ENCODE results near the gene CCL21.

Gene CCL21

GRCh38 chr9:34717996-34718614, 8.2 kb upstream of the CCL21 start:
- TF ChIP-seq CTCF (IDR thresholded peaks at IDR 0.05; ENCODE audit: borderline replicate concordance, control extremely low read depth, extremely low read depth, insufficient read depth, missing control alignments) = no peak
- in situ Hi-C loops (cut with MboI; ENCODE audit: low sequenced_read_pairs, unreplicated experiment) = no loop called here
- DNase-seq (ENCODE audit: low spot score) = peak; percentile 36

- in situ Hi-C loops (cut with MboI; ENCODE audit: low sequenced_read_pairs, unreplicated experiment) = no loop called here
- DNase-seq (ENCODE audit: low spot score) = no peak
- TF ChIP-seq CTCF (IDR thresholded peaks at IDR 0.05; ENCODE audit: borderline replicate concordance, control extremely low read depth, extremely low read depth, insufficient read depth, missing control alignments) = no peak
Measured at GRCh38 chr9:34716711-34717110, 6.8 kb upstream of the CCL21 start.

GRCh38 chr9:34715639-34716215, 5.8 kb upstream of the CCL21 start:
- no peak for DNase-seq (ENCODE audit: low spot score)
- in situ Hi-C loops (cut with MboI; ENCODE audit: low sequenced_read_pairs, unreplicated experiment) = no loop called here
- TF ChIP-seq CTCF (IDR thresholded peaks at IDR 0.05; ENCODE audit: borderline replicate concordance, control extremely low read depth, extremely low read depth, insufficient read depth, missing control alignments) = no peak

- in situ Hi-C loops (cut with MboI; ENCODE audit: low sequenced_read_pairs, unreplicated experiment) = no loop called here
- DNase-seq (ENCODE audit: low spot score) = no peak
- no peak for TF ChIP-seq CTCF (IDR thresholded peaks at IDR 0.05; ENCODE audit: borderline replicate concordance, control extremely low read depth, extremely low read depth, insufficient read depth, missing control alignments)
Measured at GRCh38 chr9:34714007-34714406, 4.1 kb upstream of the CCL21 start.

- TF ChIP-seq CTCF (IDR thresholded peaks at IDR 0.05; ENCODE audit: borderline replicate concordance, control extremely low read depth, extremely low read depth, insufficient read depth, missing control alignments) = no peak
- in situ Hi-C loops (cut with MboI; ENCODE audit: low sequenced_read_pairs, unreplicated experiment) = no loop called here
- no peak for DNase-seq (ENCODE audit: low spot score)
Measured at GRCh38 chr9:34712140-34712539, 2.2 kb upstream of the CCL21 start.

DNA sequence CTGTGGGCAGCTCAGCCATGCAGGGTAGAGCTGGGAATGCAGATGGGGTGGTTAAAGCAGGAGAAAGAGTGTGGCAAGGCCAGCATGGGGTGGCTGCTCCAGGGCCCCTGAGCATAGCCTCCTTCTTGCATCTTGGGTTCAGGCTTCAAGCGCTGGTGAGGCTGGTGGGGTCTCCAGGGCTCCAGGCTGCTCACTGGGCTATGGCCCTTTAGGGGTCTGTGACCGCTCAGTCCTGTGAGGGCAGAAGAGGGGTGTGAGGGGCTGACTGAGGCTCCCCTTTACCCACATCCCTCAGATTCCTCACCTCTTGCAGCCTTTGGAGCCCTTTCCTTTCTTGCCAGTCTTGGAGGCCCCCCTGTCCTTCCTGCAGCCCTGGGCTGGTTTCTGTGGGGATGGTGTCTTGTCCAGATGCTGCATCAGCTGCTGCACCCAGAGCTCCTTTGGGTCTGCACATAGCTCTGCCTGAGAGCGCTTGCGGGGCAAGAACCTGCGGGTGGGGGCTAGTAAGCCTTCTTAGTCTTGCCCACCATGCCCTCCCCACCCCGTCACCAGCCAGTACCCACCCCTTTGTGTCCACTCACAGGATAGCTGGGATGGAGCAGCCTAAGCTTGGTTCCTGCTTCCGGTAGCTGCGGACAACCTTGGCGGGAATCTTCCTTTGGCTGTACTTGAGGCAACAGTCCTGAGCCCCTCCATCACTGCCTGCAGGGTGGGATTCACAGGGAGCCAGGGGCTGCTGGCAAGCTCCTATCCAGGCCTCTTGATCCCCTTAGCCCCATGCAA, 549 bp downstream of the CCL21 start:
- no peak for DNase-seq (ENCODE audit: low spot score)
- in situ Hi-C loops (cut with MboI; ENCODE audit: low sequenced_read_pairs, unreplicated experiment) = no loop called here
- TF ChIP-seq CTCF (IDR thresholded peaks at IDR 0.05; ENCODE audit: borderline replicate concordance, control extremely low read depth, extremely low read depth, insufficient read depth, missing control alignments) = no peak

Measured in GM13976 (cell line).